H9 (cell line): Measurements from ENCODE around the gene TRAK1. TPM values are rescaled to one million over a fixed set of nuclear protein-coding genes. Genes with fewer than 3 reads are reported as not detected.

Experiments used
- DNase-seq: peaks from one replicate; pipeline ENCODE4 v3.0.0-alpha.2; 2017
- H2AFZ ChIP-seq: one replicate; pipeline ENCODE4 v1.6.1; 2013; ENCODE audit warnings: mild to moderate bottlenecking, low read length, control low read depth, moderate library complexity
- H2AK5ac ChIP-seq: 2 replicates; pipeline ENCODE4 v1.6.1; 2013; ENCODE audit warnings: low read length, control low read depth, mixed read lengths; ENCODE audit not compliant: insufficient read length
- H2BK120ac ChIP-seq: one replicate; pipeline ENCODE4 v1.6.1; 2013; ENCODE audit warnings: low read depth, mild to moderate bottlenecking, low read length, control low read depth, inconsistent platforms; ENCODE audit not compliant: poor library complexity, severe bottlenecking
- H2BK12ac ChIP-seq: 2 replicates; pipeline ENCODE4 v1.6.1; 2013; ENCODE audit warnings: low read length, control low read depth, mixed read lengths, low read depth; ENCODE audit not compliant: insufficient read length
- H2BK15ac ChIP-seq: 2 replicates; pipeline ENCODE4 v1.6.1; 2013; ENCODE audit warnings: low read depth, low read length, control low read depth
- H2BK20ac ChIP-seq: one replicate; pipeline ENCODE4 v1.6.1; 2013; ENCODE audit warnings: low read depth, mild to moderate bottlenecking, low read length, control low read depth, inconsistent platforms; ENCODE audit not compliant: poor library complexity, severe bottlenecking
- H2BK5ac ChIP-seq: 2 replicates; pipeline ENCODE4 v1.6.1; 2013; ENCODE audit warnings: low read length, control low read depth, mixed read lengths; ENCODE audit not compliant: insufficient read length
- H3K14ac ChIP-seq: 2 replicates; pipeline ENCODE4 v1.6.1; 2013; ENCODE audit warnings: low read length, control low read depth; ENCODE audit not compliant: insufficient read depth
- H3K18ac ChIP-seq: 2 replicates; pipeline ENCODE4 v1.6.1; 2013; ENCODE audit warnings: low read depth, mild to moderate bottlenecking, mixed read lengths, low read length, control low read depth; ENCODE audit not compliant: insufficient read length
- H3K23ac ChIP-seq: 2 replicates; pipeline ENCODE4 v1.6.1; 2013; ENCODE audit warnings: low read length, control low read depth, mixed read lengths, low read depth; ENCODE audit not compliant: insufficient read length
- H3K23me2 ChIP-seq: 2 replicates; pipeline ENCODE4 v1.6.1; 2013; ENCODE audit warnings: low read depth, mild to moderate bottlenecking, mixed read lengths, low read length, control low read depth; ENCODE audit not compliant: insufficient read length, poor library complexity, severe bottlenecking
- H3K27ac ChIP-seq: 2 replicates; pipeline ENCODE4 v1.5.1; 2013; ENCODE audit warnings: low read length, control low read depth, mixed read lengths, low read depth; ENCODE audit not compliant: insufficient read length
- H3K27me3 ChIP-seq: 2 replicates; pipeline ENCODE4 v1.6.1; 2013; ENCODE audit warnings: low read length, control low read depth, inconsistent platforms; ENCODE audit not compliant: insufficient read depth
- H3K4ac ChIP-seq: 2 replicates; pipeline ENCODE4 v1.6.1; 2013; ENCODE audit warnings: low read depth, mild to moderate bottlenecking, control low read depth, inconsistent platforms, low read length, moderate library complexity
- H3K4me1 ChIP-seq: 2 replicates; pipeline ENCODE4 v1.6.1; 2013; ENCODE audit warnings: low read length, control low read depth, inconsistent platforms; ENCODE audit not compliant: insufficient read depth
- H3K4me2 ChIP-seq: 2 replicates; pipeline ENCODE4 v1.6.1; 2013; ENCODE audit warnings: low read length, control low read depth, mixed read lengths; ENCODE audit not compliant: insufficient read length, insufficient read depth
- H3K56ac ChIP-seq: 2 replicates; pipeline ENCODE4 v1.6.1; 2013; ENCODE audit warnings: low read depth, mild to moderate bottlenecking, mixed read lengths, low read length, control low read depth; ENCODE audit not compliant: insufficient read length
- H3K79me1 ChIP-seq: 2 replicates; pipeline ENCODE4 v1.6.1; 2013; ENCODE audit warnings: low read depth, mild to moderate bottlenecking, moderate library complexity, low read length, control low read depth, inconsistent platforms; ENCODE audit not compliant: insufficient read depth, poor library complexity, severe bottlenecking
- H3K79me2 ChIP-seq: 2 replicates; pipeline ENCODE4 v1.6.1; 2013; ENCODE audit warnings: low read length, control low read depth, inconsistent platforms; ENCODE audit not compliant: insufficient read depth
- H3K9ac ChIP-seq: 2 replicates; pipeline ENCODE4 v1.6.1; 2013; ENCODE audit warnings: low read length, control low read depth, mixed read lengths; ENCODE audit not compliant: insufficient read length; ENCODE audit errors: extremely low read depth
- H3K9me3 ChIP-seq: one replicate; pipeline ENCODE4 v1.6.1; 2013; ENCODE audit warnings: low read depth, low read length, inconsistent platforms; ENCODE audit not compliant: control insufficient read depth
- H3T11ph ChIP-seq: one replicate; pipeline ENCODE4 v1.6.1; 2013; ENCODE audit warnings: mild to moderate bottlenecking, low read length, control low read depth, inconsistent platforms
- H4K20me1 ChIP-seq: one replicate; pipeline ENCODE4 v1.6.1; 2013; ENCODE audit not compliant: control insufficient read depth, insufficient read length, insufficient read depth
- H4K5ac ChIP-seq: 2 replicates; pipeline ENCODE4 v1.6.1; 2013; ENCODE audit warnings: low read depth, mild to moderate bottlenecking, mixed read lengths, low read length, control low read depth; ENCODE audit not compliant: insufficient read length
- H4K8ac ChIP-seq: replicated peaks from 2 replicates; pipeline ENCODE4 v1.6.1; 2013; ENCODE audit warnings: low read length, control low read depth, mixed read lengths, low read depth; ENCODE audit not compliant: insufficient read length
- H4K91ac ChIP-seq: 2 replicates; pipeline ENCODE4 v1.6.1; 2013; ENCODE audit warnings: low read depth, mild to moderate bottlenecking, moderate library complexity, mixed read lengths, low read length, control low read depth; ENCODE audit not compliant: insufficient read length
- H3K27ac Mint-ChIP-seq, 3 experiments: 2 replicates in 2 of 3; 3 replicates in 1 of 3; pipeline ENCODE4 v1.8.0; 2020 to 2021; ENCODE audit warnings: mixed read lengths in 3 of 3, mild to moderate bottlenecking in 1 of 3, moderate library complexity in 1 of 3
- H3K27me3 Mint-ChIP-seq: 2 replicates; pipeline ENCODE4 v1.8.0; 2021; ENCODE audit warnings: low read depth, mild to moderate bottlenecking, moderate library complexity, mixed read lengths
- H3K36me3 Mint-ChIP-seq, 3 experiments: 2 replicates in 2 of 3; 3 replicates in 1 of 3; pipeline ENCODE4 v1.8.0; 2020 to 2021; ENCODE audit warnings: low read depth in 3 of 3, mixed read lengths in 3 of 3; ENCODE audit not compliant: insufficient read depth in 1 of 3
- H3K4me1 Mint-ChIP-seq, 2 experiments: 2 replicates each; pipeline ENCODE4 v1.8.0; 2020; ENCODE audit warnings: mixed read lengths in 2 of 2
- H3K4me3 Mint-ChIP-seq, 2 experiments: 2 replicates in 1 of 2; 3 replicates in 1 of 2; pipeline ENCODE4 v1.8.0; 2020 to 2021; ENCODE audit warnings: mild to moderate bottlenecking in 2 of 2, mixed read lengths in 2 of 2, moderate library complexity in 1 of 2
- H3K9me3 Mint-ChIP-seq, 2 experiments: 2 replicates in 1 of 2; 3 replicates in 1 of 2; pipeline ENCODE4 v1.8.0; 2020; ENCODE audit warnings: mild to moderate bottlenecking in 2 of 2, mixed read lengths in 2 of 2, moderate library complexity in 1 of 2
- WGBS: extraction: QIAGEN DNeasy Blood & Tissue Kit; methylation state at CpG from one replicate; pipeline ENCODE4 v1.1.7; 2013; ENCODE audit warnings: missing lambda C conversion rate, low lambda C conversion rate, mixed read lengths; ENCODE audit not compliant: insufficient read length; ENCODE audit errors: extremely low coverage; 5-methylcytosine and 5-hydroxymethylcytosine counted together
- total RNA-seq: library from RNA; stranded (reverse); gene quantifications from 2 replicates; pipeline ENCODE4 v1.2.1, GENCODE V29; 2021
- TF ChIP-seq, protein P1 (sequence below): fragments of 200-600 bp; sonication (generic); conservative IDR thresholded peaks from 3 replicates; pipeline ENCODE4 v1.8.0; 2021; ENCODE audit warnings: antibody characterized with exemption, mild to moderate bottlenecking

The TRAK1 gene
- total RNA-seq, 1 experiment from 2014 or later, result 34.2 TPM

GRCh38 chr3:42256135-42256819 lies 165.1 kb downstream of the TRAK1 start:
- Mint-ChIP-seq H3K27me3 (peaks cover 32% of the 10 kb centered on the region), H3K9me3 (no peaks in the 10 kb centered on the region; a peak in 1 of 5 replicates)
- no peak for DNase-seq

More at GRCh38 chr3:42256135-42256819, 165.1 kb downstream of the TRAK1 start:
- Histone ChIP-seq H2BK5ac (no peak overlapping the region), H3K23me2 (no peaks in the 10 kb centered on the region), H3K27me3 (no peaks in the 10 kb centered on the region), H4K8ac (no peak overlapping the region), H2AK5ac (no peak overlapping the region), H3K14ac (no peak overlapping the region), H3K79me1 (no peaks in the 10 kb centered on the region), H2BK20ac (no peak overlapping the region), H3K4ac (no peak overlapping the region), H4K5ac (no peak overlapping the region), H3K9ac (no peak overlapping the region), H2BK12ac (no peak overlapping the region), H3K4me2 (no peak overlapping the region), H3K4me1 (no peaks in the 10 kb centered on the region), H2AFZ (no peak overlapping the region), H3K79me2 (no peaks in the 10 kb centered on the region), H3K18ac (no peak overlapping the region), H2BK120ac (no peak overlapping the region), H3T11ph (no peak overlapping the region), H3K23ac (no peak overlapping the region), H4K91ac (no peak overlapping the region), H3K56ac (no peak overlapping the region), H3K27ac (no peak overlapping the region), H3K9me3 (no peaks in the 10 kb centered on the region), H4K20me1 (no peaks in the 10 kb centered on the region), H2BK15ac (no peak overlapping the region)
- no CpG with 5 or more reads among the region's 1 CpG for WGBS
- H3K4me3 Mint-ChIP-seq, result no peak overlapping the region
- no peak overlapping the region for H3K27ac Mint-ChIP-seq
- no peaks in the 10 kb centered on the region; a peak in 1 of 7 replicates for H3K36me3 Mint-ChIP-seq
- peaks cover 6 to 8% of the 10 kb centered on the region in 2 experiments; a peak in 3 of 4 replicates for H3K4me1 Mint-ChIP-seq
- TF ChIP-seq, protein P1, sequence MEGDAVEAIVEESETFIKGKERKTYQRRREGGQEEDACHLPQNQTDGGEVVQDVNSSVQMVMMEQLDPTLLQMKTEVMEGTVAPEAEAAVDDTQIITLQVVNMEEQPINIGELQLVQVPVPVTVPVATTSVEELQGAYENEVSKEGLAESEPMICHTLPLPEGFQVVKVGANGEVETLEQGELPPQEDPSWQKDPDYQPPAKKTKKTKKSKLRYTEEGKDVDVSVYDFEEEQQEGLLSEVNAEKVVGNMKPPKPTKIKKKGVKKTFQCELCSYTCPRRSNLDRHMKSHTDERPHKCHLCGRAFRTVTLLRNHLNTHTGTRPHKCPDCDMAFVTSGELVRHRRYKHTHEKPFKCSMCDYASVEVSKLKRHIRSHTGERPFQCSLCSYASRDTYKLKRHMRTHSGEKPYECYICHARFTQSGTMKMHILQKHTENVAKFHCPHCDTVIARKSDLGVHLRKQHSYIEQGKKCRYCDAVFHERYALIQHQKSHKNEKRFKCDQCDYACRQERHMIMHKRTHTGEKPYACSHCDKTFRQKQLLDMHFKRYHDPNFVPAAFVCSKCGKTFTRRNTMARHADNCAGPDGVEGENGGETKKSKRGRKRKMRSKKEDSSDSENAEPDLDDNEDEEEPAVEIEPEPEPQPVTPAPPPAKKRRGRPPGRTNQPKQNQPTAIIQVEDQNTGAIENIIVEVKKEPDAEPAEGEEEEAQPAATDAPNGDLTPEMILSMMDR, result no peak
